ENCODE results near the gene RAB26.

The RAB26 gene

GRCh38 chr16:2180461-2180860 lies 32.0 kb downstream of the RAB26 start (continued):
- TF ChIP-seq, protein P1, sequence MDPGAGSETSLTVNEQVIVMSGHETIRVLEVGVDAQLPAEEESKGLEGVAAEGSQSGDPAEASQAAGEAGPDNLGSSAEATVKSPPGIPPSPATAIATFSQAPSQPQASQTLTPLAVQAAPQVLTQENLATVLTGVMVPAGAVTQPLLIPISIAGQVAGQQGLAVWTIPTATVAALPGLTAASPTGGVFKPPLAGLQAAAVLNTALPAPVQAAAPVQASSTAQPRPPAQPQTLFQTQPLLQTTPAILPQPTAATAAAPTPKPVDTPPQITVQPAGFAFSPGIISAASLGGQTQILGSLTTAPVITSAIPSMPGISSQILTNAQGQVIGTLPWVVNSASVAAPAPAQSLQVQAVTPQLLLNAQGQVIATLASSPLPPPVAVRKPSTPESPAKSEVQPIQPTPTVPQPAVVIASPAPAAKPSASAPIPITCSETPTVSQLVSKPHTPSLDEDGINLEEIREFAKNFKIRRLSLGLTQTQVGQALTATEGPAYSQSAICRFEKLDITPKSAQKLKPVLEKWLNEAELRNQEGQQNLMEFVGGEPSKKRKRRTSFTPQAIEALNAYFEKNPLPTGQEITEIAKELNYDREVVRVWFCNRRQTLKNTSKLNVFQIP (CRISPR knock-in tag; IDR thresholded peaks at IDR 0.05; ENCODE audit: borderline replicate concordance, low read depth), result no peak
- TF ChIP-seq ZFP30 (CRISPR knock-in tag; IDR thresholded peaks at IDR 0.05) (no peak), SNAI2 (CRISPR knock-in tag; IDR thresholded peaks at IDR 0.05) (no peak), ZFP3 (CRISPR knock-in tag; IDR thresholded peaks at IDR 0.05) (no peak), ARNTL (CRISPR knock-in tag; IDR thresholded peaks at IDR 0.05; ENCODE audit: borderline replicate concordance, low read depth) (no peak)

DNA sequence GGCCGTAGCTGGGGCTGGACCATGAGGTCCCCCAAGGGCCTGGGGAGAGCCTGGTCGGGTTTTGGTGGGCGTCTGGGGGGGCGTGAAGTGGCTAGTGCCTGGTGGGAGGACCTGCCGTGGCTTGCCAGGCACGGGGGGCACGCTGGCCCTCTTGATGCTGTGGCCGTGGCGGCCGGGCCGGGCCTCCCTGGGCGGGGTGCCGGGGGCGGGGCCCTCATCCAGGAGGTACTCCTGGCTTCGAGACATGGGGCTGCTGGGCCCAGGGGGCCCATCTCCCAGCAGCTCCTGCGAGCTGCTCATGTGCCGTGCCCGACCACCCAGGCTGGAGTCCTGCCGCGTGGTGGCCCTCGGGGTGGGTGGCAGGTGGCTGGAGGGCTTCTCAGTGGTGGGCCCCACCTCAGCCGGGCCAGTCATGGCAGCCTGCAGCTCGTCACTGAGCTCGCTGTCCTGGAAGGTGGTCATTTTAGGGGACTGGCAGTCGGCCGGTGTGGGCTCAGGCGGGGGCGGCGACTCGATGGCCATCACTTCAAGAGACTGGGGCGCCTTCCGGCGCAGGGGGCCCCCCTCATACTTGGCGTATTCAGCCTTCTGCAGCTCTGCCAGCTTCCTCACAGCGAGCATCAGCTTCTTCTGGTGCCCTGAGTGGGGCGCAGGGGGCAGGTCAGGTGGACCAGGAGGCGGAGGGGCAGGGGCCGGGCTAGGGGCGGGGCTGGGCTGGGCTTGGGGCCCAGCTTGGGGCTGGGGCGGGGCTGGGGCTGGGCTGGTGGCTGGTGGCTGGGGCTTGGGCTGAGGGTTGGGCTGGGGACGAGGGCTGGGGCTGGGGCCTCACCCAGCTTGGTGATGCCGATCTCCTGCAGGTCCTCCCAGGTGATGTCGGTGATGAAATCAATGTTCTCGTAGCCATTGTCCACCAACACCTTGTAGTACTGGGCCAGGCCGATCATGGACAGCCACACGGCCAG lies 32.8 kb downstream of the RAB26 start:
- TF ChIP-seq, protein P1 (CRISPR knock-in tag; IDR thresholded peaks at IDR 0.05; ENCODE audit: borderline replicate concordance, low read depth), result no peak

GRCh38 chr16:2181952-2182351 lies 33.5 kb downstream of the RAB26 start:
- no peak for ATAC-seq
- TF ChIP-seq PATZ1 (CRISPR knock-in tag; IDR thresholded peaks at IDR 0.05; ENCODE audit: borderline replicate concordance) (no peak), TOX (CRISPR knock-in tag; IDR thresholded peaks at IDR 0.05; ENCODE audit: borderline replicate concordance) (no peak), BACH2 (CRISPR knock-in tag; IDR thresholded peaks at IDR 0.05; ENCODE audit: borderline replicate concordance) (no peak), ISL1 (CRISPR knock-in tag; IDR thresholded peaks at IDR 0.05) (no peak), GLIS3 (CRISPR knock-in tag; IDR thresholded peaks at IDR 0.05) (no peak), ZNF565 (CRISPR knock-in tag; conservative IDR thresholded peaks at IDR 0.05; ENCODE audit: low read depth) (no peak), ZFP30 (CRISPR knock-in tag; IDR thresholded peaks at IDR 0.05) (no peak), PPARA (CRISPR knock-in tag; IDR thresholded peaks at IDR 0.05; ENCODE audit: borderline replicate concordance) (no peak), CSDC2 (CRISPR knock-in tag; IDR thresholded peaks at IDR 0.05) (no peak), ZNF8 (CRISPR knock-in tag; IDR thresholded peaks at IDR 0.05) (no peak), ESRRG (CRISPR knock-in tag; IDR thresholded peaks at IDR 0.05) (no peak), CSRNP3 (CRISPR knock-in tag; IDR thresholded peaks at IDR 0.05) (no peak), OSR1 (CRISPR knock-in tag; IDR thresholded peaks at IDR 0.05) (no peak), ZFP3 (CRISPR knock-in tag; IDR thresholded peaks at IDR 0.05) (no peak)

More for the DNA sequence above, 32.8 kb downstream of the RAB26 start:
- ATAC-seq, result no peak

DNA sequence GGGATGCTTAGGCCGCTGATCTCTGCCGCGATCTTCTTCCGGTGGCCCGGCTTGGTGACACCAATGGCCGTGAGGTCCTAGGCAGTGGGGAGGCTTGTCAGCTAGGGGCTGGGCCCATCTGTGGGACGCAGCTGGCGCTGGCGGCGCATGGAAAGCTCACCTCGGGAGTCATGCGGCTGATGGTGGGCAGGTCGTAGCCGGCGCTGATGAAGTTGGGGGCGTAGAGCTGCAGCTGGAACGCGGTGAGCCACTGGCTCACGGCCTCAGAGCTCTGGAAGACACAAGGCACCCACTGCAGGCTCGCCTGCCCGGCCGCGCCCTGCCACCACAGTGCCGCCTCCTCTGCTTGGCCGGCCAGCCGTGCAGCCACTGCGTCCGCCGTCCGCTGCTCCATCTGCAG lies 35.2 kb downstream of the RAB26 start:
- no peak for TF ChIP-seq ZFP3 (CRISPR knock-in tag; IDR thresholded peaks at IDR 0.05)
- TF ChIP-seq SNAI2 (CRISPR knock-in tag; IDR thresholded peaks at IDR 0.05), result no peak
- TF ChIP-seq ISL1 (CRISPR knock-in tag; IDR thresholded peaks at IDR 0.05), result no peak
- no peak for TF ChIP-seq ARNTL (CRISPR knock-in tag; IDR thresholded peaks at IDR 0.05; ENCODE audit: borderline replicate concordance, low read depth)
- no peak for TF ChIP-seq CSDC2 (CRISPR knock-in tag; IDR thresholded peaks at IDR 0.05)
- TF ChIP-seq ZFP30 (CRISPR knock-in tag; IDR thresholded peaks at IDR 0.05), result no peak
- TF ChIP-seq ZC3H10 (CRISPR knock-in tag; IDR thresholded peaks at IDR 0.05), result no peak
- TF ChIP-seq ESRRG (CRISPR knock-in tag; IDR thresholded peaks at IDR 0.05), result no peak
- no peak for TF ChIP-seq GLIS3 (CRISPR knock-in tag; IDR thresholded peaks at IDR 0.05)
- no peak for TF ChIP-seq TOX (CRISPR knock-in tag; IDR thresholded peaks at IDR 0.05; ENCODE audit: borderline replicate concordance)
- no peak for ATAC-seq

DNA sequence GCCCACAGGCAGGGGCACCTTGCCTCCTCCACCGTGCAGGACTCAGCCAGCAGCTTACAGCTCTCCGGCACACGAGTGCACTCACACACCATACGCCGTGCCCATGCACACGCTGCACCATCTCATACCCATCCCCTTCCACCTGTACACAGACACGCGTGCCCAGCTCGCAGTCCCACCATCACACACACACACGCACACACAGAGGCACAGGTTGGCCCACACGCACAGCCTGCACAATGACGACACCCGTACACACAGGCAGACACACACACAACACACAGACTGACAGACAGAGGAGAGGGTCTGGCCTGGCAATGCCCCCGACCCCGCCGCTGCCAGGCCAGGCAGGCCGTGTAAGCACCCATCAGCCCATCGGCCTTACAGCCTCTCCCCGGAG lies 35.9 kb downstream of the RAB26 start:
- ATAC-seq, result no peak
- TF ChIP-seq ZC3H10 (CRISPR knock-in tag; IDR thresholded peaks at IDR 0.05) (no peak), TCF4 (CRISPR knock-in tag; IDR thresholded peaks at IDR 0.05; ENCODE audit: borderline replicate concordance) (no peak), BACH2 (CRISPR knock-in tag; IDR thresholded peaks at IDR 0.05; ENCODE audit: borderline replicate concordance) (no peak), ZFP3 (CRISPR knock-in tag; IDR thresholded peaks at IDR 0.05) (no peak), ISL1 (CRISPR knock-in tag; IDR thresholded peaks at IDR 0.05) (no peak), ARNTL (CRISPR knock-in tag; IDR thresholded peaks at IDR 0.05; ENCODE audit: borderline replicate concordance, low read depth) (no peak), ZFP30 (CRISPR knock-in tag; IDR thresholded peaks at IDR 0.05) (no peak), CSRNP3 (CRISPR knock-in tag; IDR thresholded peaks at IDR 0.05) (no peak)

Measured in SK-N-SH treated with all-trans-retinoic acid at 6 μM for 48 hours (cell line).